Measurements from ENCODE around the gene SEPSECS.

GRCh38 chr4:25174674-25175073 lies 14.4 kb upstream of the SEPSECS start:
- TF ChIP-seq CTCF (conservative IDR thresholded peaks at IDR 0.05; ENCODE audit: low read depth, low read length) (no peak), EZH2 (IDR thresholded peaks at IDR 0.05; ENCODE audit: low read length, unreplicated experiment) (no peak), EZH2phosphoT487 (IDR thresholded peaks at IDR 0.05; ENCODE audit: borderline replicate concordance, low read length) (no peak)
